NCI-H1930 (cell line): Measurements from ENCODE around the gene VGF.
"Not testable (repeated sequence)": the region's sequence is repeated elsewhere in the genome, so short reads cannot be mapped to it uniquely, and the experiment has no call there.

Source experiments
- DNase-seq, 2 experiments: peaks; one replicate each; lab custom pipeline; 2025; lab: John Stamatoyannopoulos, UW

The VGF gene

GRCh38 chr7:101134399-101134980 lies 30.9 kb downstream of the VGF start:
- no peak for DNase-seq

GRCh38 chr7:101133621-101134398 lies 31.6 kb downstream of the VGF start:
- no peak for DNase-seq

- not testable (repeated sequence) for DNase-seq
These were observed 32.5 kb downstream of the VGF start for GRCh38 chr7:101132626-101133600.

GRCh38 chr7:101129603-101130117 lies 35.7 kb downstream of the VGF start:
- no peak for DNase-seq

GRCh38 chr7:101128040-101128834 lies 37.1 kb downstream of the VGF start:
- DNase-seq = no peak

- DNase-seq = no peak
These were observed 37.8 kb downstream of the VGF start for GRCh38 chr7:101127460-101128039.

GRCh38 chr7:101126651-101127459 lies 38.5 kb downstream of the VGF start, which contains the start of gene SERPINE1:
Gene SERPINE1, plus strand, starts transcription at chr7:101127104. Its CDS starts 1,290 bp downstream, at chr7:101128394.
- DNase-seq = no peak

GRCh38 chr7:101125989-101126650 lies 39.2 kb downstream of the VGF start:
- no peak for DNase-seq

GRCh38 chr7:101124376-101125056 lies 40.9 kb downstream of the VGF start:
- no peak for DNase-seq

GRCh38 chr7:101123703-101124068 lies 41.7 kb downstream of the VGF start:
- no peak for DNase-seq

- no peak for DNase-seq
These were observed 42.3 kb downstream of the VGF start for GRCh38 chr7:101122933-101123702.

GRCh38 chr7:101121991-101122932 lies 43.1 kb downstream of the VGF start:
- DNase-seq = no peak

- DNase-seq = not testable (repeated sequence)
These were observed 43.8 kb downstream of the VGF start for GRCh38 chr7:101121631-101121990.

GRCh38 chr7:101120315-101120714 lies 45.1 kb downstream of the VGF start:
- no peak for DNase-seq

- no peak for DNase-seq
These were observed 45.5 kb downstream of the VGF start for GRCh38 chr7:101119876-101120275.

- DNase-seq = no peak
These were observed 46.5 kb downstream of the VGF start for GRCh38 chr7:101118856-101119255.

GRCh38 chr7:101116898-101117297 lies 48.5 kb downstream of the VGF start:
- no peak for DNase-seq
